Vagina (tissue), 2 donors: ENCODE results near the gene BORA.

Source experiments
- CTCF ChIP-seq, 3 experiments: fragments of 450-650 bp in 2 of 3; fragments of 200-600 bp in 1 of 3; sonication (generic) in 1 of 3; IDR thresholded peaks; one replicate each; pipeline ENCODE4 v1.5.1; 2017 to 2019; ENCODE audit warnings: antibody characterized with exemption in 3 of 3, mild to moderate bottlenecking in 2 of 3, moderate library complexity in 2 of 3
- POLR2A ChIP-seq, 2 donors: fragments of 450-650 bp; IDR thresholded peaks; one replicate each; pipeline ENCODE4 v1.6.1; 2017; ENCODE audit warnings: antibody characterized with exemption in 2 of 2, mild to moderate bottlenecking in 2 of 2, moderate library complexity in 2 of 2
- POLR2AphosphoS5 ChIP-seq, 2 donors: sonication (generic); formaldehyde crosslinking; IDR thresholded peaks; one replicate each; pipeline ENCODE4 v1.9.0; 2017; ENCODE audit warnings: antibody characterized with exemption in 2 of 2, mild to moderate bottlenecking in 2 of 2, low read depth in 1 of 2; ENCODE audit not compliant: insufficient read depth in 1 of 2

DNA sequence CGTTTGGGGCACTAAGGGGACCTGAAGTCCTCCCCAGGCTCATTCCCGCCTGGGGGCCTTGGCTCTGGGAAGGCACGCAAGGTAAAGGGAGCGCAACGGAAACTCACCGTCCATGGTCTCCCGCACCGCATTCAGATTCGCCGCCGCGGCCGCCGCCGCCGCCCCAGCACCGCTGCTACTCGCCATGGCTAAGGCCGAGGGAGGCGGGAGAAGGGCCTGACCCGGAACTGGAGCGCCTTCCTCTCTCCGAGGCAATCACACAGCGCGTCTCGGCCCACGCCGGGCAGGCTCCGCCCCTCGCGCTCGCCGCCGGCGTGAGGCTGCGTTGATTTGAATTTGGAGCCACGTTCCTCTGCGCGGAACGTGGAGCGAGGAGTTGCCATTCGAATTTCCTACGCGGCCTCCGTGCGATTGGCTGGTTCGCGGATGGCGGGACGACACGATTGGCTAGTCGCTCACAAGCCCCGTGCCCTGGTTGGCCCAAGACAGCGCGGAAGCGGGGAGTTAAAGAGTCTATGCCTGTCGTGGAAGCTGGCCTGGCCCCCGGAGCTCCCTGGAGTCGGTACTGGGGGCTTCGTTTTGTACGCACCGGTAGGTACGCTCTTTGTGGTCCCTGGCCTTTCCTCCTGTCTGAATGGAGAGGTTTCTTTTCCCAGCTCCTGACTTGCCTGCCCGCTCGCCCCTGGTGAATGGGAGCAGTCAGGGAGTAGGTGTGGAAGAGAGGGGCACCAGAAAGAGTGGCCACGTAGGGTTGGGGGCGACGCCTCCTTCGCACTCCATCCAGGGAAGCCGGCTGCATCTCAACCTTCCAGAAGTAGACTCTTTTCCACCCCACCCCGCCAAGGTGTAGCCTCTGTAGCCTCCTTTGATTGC is at the start of gene BORA, which contains the start of gene MZT1:
- TF ChIP-seq CTCF (IDR thresholded peaks at IDR 0.05) (no peak), POLR2AphosphoS5 (IDR thresholded peaks at IDR 0.05; ENCODE audit: insufficient read depth in 1 of 2, low read depth in 1 of 2) (peak; percentile 81 to 87), POLR2A (IDR thresholded peaks at IDR 0.05) (no peak)
